Femur (tissue), 1 donor: ENCODE data around the gene AP5Z1.
"Not testable (repeated sequence)": the region's sequence is repeated elsewhere in the genome, so short reads cannot be mapped to it uniquely, and the experiment has no call there.

Source experiments
- DNase-seq: peaks from one replicate; pipeline ENCODE4 v3.0.0-alpha.2; 2017

Gene AP5Z1

DNA sequence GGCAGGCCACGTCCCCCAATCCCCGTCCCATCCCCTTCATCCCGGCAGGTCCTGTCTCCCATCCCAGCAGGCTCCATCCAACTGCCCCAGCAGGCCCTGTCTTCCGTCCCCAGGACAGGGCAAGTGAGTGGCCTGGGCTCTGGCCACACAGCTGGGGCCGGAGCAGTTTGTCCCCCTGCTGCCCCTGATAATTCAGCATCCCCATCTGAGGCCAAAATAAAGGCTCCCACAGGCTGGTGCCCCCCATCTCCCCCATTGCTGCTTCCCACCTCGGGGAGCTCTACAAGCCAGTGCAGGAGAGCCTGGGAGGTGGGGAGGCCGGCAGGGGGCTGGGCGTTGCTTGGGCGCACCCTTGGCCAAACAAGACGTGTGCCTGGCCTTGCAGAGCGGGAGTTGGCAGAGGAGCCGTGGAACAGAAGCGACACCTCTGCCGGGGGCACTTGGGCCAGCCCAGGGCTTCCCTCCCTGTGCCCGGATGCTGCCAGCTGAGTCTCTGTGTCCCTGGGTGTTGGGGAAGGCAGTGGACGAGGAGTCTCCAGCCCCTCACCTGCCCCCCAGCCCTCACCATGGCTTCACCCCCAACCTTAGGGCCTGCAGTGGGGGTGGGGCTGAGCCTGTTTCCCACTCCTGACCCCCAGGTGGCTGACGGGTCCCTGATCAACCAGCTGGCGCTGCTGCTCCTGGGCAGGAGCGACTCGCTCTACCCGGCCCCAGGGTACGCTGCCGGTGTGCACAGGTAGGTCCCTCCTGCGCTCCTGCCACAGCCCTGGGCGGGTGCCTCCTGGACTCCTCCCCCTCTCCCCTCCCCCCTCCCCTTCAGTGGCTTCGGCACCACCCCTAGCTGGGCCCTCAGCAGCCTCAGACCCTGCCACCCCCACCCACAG is 14.0 kb downstream of the AP5Z1 start:
- DNase-seq, result no peak

GRCh38 chr7:4790078-4790465 is 14.6 kb downstream of the AP5Z1 start:
- no peak for DNase-seq

DNA sequence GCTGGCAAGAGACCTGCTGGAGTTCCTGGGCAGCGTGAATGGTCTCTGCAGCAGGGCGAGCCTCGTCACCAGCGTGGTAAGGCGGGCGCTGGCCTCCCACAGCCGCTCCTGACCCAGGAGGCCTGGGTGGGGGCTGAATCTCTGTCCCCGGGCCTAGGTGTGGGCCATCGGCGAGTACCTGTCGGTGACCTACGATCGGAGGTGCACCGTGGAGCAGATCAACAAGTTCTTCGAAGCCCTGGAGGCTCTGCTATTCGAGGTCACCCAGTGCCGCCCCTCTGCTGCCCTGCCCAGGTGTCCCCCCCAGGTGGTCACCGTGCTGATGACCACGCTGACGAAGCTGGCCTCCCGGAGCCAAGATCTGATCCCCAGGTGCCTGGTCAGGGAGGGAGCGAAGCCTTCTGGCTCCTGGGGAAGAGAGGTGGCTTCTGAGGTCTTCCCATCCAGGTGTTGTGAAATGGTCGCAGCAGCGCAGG is 15.1 kb downstream of the AP5Z1 start:
- no peak for DNase-seq

DNA sequence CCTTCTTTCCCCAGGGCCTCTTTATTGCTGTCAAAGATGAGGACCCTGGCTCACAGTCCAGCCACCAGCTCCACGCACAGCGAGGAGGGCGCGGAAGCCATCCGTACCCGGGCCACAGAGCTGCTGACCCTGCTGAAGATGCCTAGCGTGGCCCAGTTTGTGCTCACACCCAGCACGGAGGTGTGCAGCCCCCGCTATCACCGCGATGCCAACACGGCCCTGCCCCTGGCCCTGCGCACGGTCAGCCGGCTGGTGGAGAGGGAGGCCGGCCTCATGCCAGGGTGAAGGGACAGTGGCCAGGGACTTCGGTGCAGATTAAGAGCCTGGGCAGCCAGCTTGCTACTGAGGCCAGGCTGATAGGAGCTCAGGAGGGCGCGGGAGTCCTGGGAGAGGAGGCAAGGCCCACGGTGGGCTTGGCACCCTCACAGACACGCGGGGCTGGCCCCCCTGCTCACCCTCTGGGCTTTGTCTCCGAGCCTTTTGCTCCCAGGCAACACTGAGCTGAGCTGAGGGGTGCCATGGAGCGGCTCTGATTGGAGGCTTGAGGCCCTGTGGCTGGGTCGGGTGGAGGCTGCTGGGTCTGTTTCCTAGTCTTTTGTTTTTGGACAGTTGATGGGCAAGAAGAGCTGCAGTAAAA is 15.8 kb downstream of the AP5Z1 start:
- no peak for DNase-seq

DNA sequence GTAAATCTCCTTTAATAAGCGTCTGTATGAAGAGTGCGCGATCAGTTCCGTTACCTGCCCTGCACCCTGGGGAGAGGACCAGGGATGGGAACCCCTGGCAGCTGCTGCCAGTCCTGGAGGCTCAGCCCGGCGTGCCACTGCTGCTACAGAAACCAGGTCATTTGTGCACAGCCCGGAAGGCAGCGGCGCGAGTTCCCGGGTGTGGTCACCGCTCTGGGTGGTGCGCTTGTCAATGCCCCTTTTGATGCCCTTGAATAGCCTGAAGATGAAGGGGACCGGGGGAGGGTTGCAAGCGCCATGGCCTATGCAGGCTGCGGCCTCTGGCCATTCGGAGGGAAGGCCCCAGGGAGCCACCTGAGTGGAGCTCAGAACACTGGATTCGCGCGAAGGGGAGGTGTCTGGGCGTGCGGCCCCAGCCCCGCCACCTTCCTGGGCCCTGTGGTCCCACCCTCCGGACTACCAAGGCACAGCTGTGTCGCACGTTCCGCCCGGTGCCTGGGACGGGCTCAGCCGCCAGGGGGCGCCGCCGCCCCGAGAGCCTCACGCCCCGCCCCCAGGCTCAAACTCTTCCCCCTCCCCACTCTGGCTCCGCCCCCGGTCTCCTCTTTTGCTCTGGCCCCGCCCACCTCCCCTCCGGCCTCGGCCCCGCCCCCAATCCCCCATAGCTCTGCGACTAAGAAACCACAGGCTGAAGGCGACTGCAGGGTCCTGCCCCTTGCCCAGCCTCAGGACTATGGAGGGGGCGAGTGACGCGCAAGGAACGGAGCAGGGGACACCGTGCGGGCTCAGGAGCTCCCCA is 16.5 kb downstream of the AP5Z1 start:
- DNase-seq, result peak; percentile 91

- peak; percentile 61 for DNase-seq
Observed at GRCh38 chr7:4792537-4793126, 17.2 kb downstream of the AP5Z1 start.

GRCh38 chr7:4793385-4793993 is 18.1 kb downstream of the AP5Z1 start:
- DNase-seq, result not testable (repeated sequence)

GRCh38 chr7:4794171-4794570 is 18.7 kb downstream of the AP5Z1 start:
- not testable (repeated sequence) for DNase-seq

- DNase-seq, result no peak
Observed at GRCh38 chr7:4794591-4795350, 19.3 kb downstream of the AP5Z1 start.

GRCh38 chr7:4796453-4796852 is 21.0 kb downstream of the AP5Z1 start:
- no peak for DNase-seq

DNA sequence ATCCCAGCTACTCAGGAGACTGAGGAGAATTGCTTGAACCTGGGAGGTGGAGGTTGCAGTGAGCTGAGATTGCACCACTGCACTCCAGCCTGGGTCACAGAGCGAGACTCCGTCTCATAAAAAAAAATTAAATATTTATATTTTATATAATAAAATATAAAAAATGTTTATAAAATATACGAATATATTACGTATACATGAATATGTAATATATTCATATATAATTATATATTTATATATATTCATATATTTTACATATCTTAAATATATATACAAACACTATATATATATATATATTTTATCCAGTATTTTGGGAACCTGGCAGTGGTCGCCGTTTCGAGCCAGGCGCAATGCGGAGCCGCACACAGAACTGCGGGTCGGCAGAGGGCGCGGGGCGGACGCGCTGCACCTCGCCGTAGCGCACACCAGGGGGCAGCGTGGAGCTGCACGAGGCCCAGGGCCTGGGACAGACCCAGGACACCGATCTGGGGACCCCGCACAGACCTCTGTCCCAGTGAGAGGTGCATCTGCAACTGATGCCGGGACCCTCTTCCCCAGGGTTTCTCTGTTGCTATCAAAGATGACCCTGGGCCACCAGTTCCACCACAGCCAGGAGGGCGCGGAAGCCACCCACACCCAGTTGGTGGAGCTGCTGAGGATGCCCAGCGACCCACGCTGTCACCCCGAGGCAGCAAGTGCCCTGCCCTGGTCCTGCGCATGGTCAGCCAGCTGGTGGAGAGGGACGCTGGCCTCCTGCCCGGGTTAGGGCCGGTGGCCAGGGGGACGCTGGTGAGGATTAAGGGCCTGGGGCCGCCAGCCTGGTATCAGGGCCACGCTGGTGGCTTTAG is 22.7 kb downstream of the AP5Z1 start:
- peak; percentile 62 for DNase-seq

DNA sequence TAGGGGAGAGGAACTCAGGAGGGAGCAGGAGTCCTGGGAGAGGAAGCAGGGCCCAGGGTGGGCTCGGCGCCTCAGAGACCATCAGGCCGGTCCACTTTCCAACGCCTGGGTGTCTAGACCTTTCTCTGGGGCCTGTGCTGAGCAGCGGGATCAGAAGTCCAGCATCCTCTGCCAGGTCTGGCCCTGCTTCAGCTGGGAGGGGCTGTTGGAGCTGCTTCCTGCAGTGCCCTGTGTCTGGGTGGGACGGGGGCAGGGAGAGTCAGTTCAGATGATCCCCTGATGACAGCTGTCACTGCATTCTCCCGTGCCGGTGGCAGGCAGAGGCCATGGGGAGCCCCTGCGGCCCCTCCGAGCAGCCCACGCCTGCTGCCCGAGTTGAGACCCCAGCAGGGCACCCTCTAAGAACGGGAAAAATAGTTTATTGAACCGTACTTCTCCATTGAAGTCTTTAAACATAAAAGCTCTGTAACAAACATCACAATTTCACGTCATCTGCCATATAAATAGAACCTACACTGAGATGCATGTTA is 23.3 kb downstream of the AP5Z1 start:
- DNase-seq, result no peak

GRCh38 chr7:4799508-4800268 is 24.3 kb downstream of the AP5Z1 start:
- DNase-seq, result no peak

DNA sequence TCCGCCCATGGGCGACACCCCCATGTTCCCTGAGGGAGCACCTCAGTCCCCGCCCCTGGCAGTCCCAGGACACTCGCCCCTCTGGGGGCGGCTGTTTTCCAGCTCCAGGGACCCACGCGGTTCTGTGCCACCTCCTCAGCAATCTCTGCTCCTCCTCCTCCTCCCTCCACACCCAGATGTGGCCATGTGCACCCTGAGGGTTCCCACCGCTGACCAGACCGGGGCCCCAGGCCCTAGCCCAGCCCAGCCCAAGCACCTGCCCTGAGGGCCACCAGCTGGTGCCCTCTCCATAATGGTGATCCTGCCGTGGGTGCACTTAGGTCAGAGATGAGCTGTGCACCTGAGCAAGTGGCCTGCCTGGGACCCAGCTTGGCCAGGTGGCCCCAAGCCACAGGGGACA is 25.1 kb downstream of the AP5Z1 start:
- no peak for DNase-seq

GRCh38 chr7:4800926-4801838 is 25.8 kb downstream of the AP5Z1 start:
- DNase-seq, result no peak

GRCh38 chr7:4801839-4802231 is 26.4 kb downstream of the AP5Z1 start:
- no peak for DNase-seq

DNA sequence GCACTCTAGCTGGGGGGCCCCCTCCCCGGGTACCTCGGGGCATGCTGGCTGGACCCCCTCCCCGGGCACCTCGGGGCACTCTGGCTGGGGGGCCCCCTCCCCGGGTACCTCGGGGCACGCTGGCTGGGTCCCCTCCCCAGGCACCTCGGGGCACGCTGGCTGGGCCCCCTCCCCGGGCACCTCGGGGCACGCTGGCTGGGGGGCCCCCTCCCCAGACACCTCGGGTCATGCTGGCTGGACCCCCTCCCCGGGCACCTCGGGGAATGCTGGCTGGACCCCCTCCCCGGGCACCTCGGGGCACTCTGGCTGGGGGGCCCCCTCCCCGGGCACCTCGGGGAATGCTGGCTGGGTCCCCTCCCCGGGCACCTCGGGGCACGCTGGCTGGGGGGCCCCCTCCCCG is 27.2 kb downstream of the AP5Z1 start:
- not testable (repeated sequence) for DNase-seq

DNA sequence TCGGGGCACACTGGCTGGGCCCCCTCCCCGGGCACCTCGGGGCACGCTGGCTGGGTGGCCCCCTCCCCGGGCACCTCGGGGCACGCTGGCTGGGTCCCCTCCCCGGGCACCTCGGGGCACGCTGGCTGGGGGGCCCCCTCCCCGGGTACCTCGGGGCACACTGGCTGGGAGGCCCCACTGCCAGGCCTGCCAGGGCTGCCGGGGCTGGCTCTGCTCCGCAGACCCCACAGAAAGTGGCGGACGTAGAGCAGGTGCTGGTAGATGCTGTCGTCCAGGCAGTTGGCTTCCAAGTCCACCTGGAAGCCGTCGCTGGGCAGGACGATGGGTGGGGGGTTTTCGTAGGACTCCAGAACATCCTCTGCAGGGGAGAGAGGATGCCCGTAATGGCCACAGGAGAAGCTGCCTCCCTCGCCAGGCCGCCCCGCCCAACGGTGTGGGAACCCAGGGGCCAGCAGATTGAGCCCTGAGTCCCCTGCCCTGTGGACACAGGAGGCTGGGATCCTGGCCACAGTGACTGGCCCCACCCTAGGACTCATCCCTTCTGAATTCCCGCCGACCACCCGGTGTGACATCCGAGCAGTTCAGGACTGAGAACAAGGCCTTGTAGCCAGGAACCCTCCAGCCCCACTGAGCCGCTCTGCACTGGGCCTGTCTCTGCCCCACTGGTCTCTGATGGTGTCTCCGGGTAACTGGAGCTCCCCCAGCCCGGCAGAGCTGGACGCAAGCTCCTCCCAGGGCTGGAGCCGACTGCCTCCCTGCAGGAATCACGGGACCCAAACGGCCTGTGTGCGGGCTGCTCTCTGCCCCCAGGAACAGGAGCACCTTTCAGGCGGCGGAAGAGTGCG is 28.2 kb downstream of the AP5Z1 start:
- no peak for DNase-seq
